ENCODE data around the gene CERS6. TPM values are rescaled to one million over a fixed set of nuclear protein-coding genes. Genes with fewer than 3 reads are reported as not detected.
"Not testable (repeated sequence)": the region's sequence is repeated elsewhere in the genome, so short reads cannot be mapped to it uniquely, and the experiment has no call there.

CERS6 gene
- polyA plus RNA-seq, 1 donor from 2014 or later = 59.3 TPM

- no peak overlapping the region for H2AFZ ChIP-seq (ENCODE audit: low read depth, low read length)
- peaks cover 3% of the 10 kb centered on the region for H3F3A ChIP-seq (ENCODE audit: insufficient read depth, low read length, poor library complexity, severe bottlenecking)
- H3K9me2 ChIP-seq (ENCODE audit: insufficient read depth, low read length) = no peaks in the 10 kb centered on the region
- no peaks in the 10 kb centered on the region for H3K27me3 ChIP-seq (ENCODE audit: insufficient read depth, low read depth, low read length)
- no peaks in the 10 kb centered on the region for H3K36me3 ChIP-seq (ENCODE audit: insufficient read depth, low read length)
- no peak overlapping the region for H3K9ac ChIP-seq (ENCODE audit: low read length)
- no peak overlapping the region for H3K27ac ChIP-seq (ENCODE audit: low read length)
- TF ChIP-seq CTCF (IDR thresholded peaks at IDR 0.05; ENCODE audit: poor library complexity, severe bottlenecking) (no peak), POLR2AphosphoS5 (IDR thresholded peaks at IDR 0.05) (no peak), EP300 (conservative IDR thresholded peaks at IDR 0.05; ENCODE audit: poor library complexity, severe bottlenecking) (no peak), RAD21 (conservative IDR thresholded peaks at IDR 0.05) (no peak), REST (IDR thresholded peaks at IDR 0.05; ENCODE audit: borderline replicate concordance) (no peak), TAF1 (IDR thresholded peaks at IDR 0.05; ENCODE audit: low read depth) (no peak)
- peaks cover 10% of the 10 kb centered on the region for H3K79me2 ChIP-seq (replicated peaks; ENCODE audit: insufficient read depth, low read length)
- no peaks in the 10 kb centered on the region for H4K20me1 ChIP-seq (ENCODE audit: insufficient read depth)
- H3K4me2 ChIP-seq (ENCODE audit: low read length) = no peak overlapping the region
- H3K9me3 ChIP-seq (ENCODE audit: low read length) = no peaks in the 10 kb centered on the region
- no peak overlapping the region for H3K4me3 ChIP-seq (ENCODE audit: low read length)
Observed at GRCh38 chr2:168655207-168655606, 199.1 kb downstream of the CERS6 start.

GRCh38 chr2:168657378-168657777 is 201.3 kb downstream of the CERS6 start:
- not testable (repeated sequence) for H3K4me3 ChIP-seq (ENCODE audit: low read length); H3K27ac ChIP-seq (ENCODE audit: low read length); H3F3A ChIP-seq (ENCODE audit: insufficient read depth, low read length, poor library complexity, severe bottlenecking); H3K9me2 ChIP-seq (ENCODE audit: insufficient read depth, low read length); H3K9me3 ChIP-seq (ENCODE audit: low read length); H3K9ac ChIP-seq (ENCODE audit: low read length); H2AFZ ChIP-seq (ENCODE audit: low read depth, low read length); H3K4me2 ChIP-seq (ENCODE audit: low read length); H3K79me2 ChIP-seq (replicated peaks; ENCODE audit: insufficient read depth, low read length); H4K20me1 ChIP-seq (ENCODE audit: insufficient read depth); H3K36me3 ChIP-seq (ENCODE audit: insufficient read depth, low read length); H3K27me3 ChIP-seq (ENCODE audit: insufficient read depth, low read depth, low read length)

GRCh38 chr2:168658706-168659105 is 202.6 kb downstream of the CERS6 start:
- Histone ChIP-seq H2AFZ (ENCODE audit: low read depth, low read length) (no peak overlapping the region), H3K27ac (ENCODE audit: low read length) (no peak overlapping the region), H3K9me3 (ENCODE audit: low read length) (no peaks in the 10 kb centered on the region), H3F3A (ENCODE audit: insufficient read depth, low read length, poor library complexity, severe bottlenecking) (peaks cover 3% of the 10 kb centered on the region), H3K27me3 (ENCODE audit: insufficient read depth, low read depth, low read length) (no peaks in the 10 kb centered on the region), H3K9me2 (ENCODE audit: insufficient read depth, low read length) (no peaks in the 10 kb centered on the region), H3K4me3 (ENCODE audit: low read length) (no peak overlapping the region), H3K4me2 (ENCODE audit: low read length) (no peak overlapping the region), H4K20me1 (ENCODE audit: insufficient read depth) (no peaks in the 10 kb centered on the region), H3K9ac (ENCODE audit: low read length) (no peak overlapping the region), H3K79me2 (replicated peaks; ENCODE audit: insufficient read depth, low read length) (peaks cover 10% of the 10 kb centered on the region), H3K36me3 (ENCODE audit: insufficient read depth, low read length) (no peaks in the 10 kb centered on the region)
- TF ChIP-seq EP300 (conservative IDR thresholded peaks at IDR 0.05; ENCODE audit: poor library complexity, severe bottlenecking) (no peak), TAF1 (IDR thresholded peaks at IDR 0.05; ENCODE audit: low read depth) (no peak), MXI1 (conservative IDR thresholded peaks at IDR 0.05; ENCODE audit: poor library complexity, severe bottlenecking) (no peak), CTCF (IDR thresholded peaks at IDR 0.05; ENCODE audit: poor library complexity, severe bottlenecking) (no peak), RAD21 (conservative IDR thresholded peaks at IDR 0.05) (no peak), REST (IDR thresholded peaks at IDR 0.05; ENCODE audit: borderline replicate concordance) (no peak), POLR2AphosphoS5 (IDR thresholded peaks at IDR 0.05) (no peak), SMC3 (conservative IDR thresholded peaks at IDR 0.05; ENCODE audit: poor library complexity) (no peak), EZH2 (IDR thresholded peaks at IDR 0.05; ENCODE audit: borderline replicate concordance, insufficient read depth, low read length, poor library complexity, severe bottlenecking) (no peak)
